Measurements from ENCODE around the gene SPAG8. TPM values are rescaled to one million over a fixed set of nuclear protein-coding genes. Genes with fewer than 3 reads are reported as not detected.

SPAG8 gene
- total RNA-seq, 2 experiments from 2014 or later, result 1.1 to 3.6 TPM

- POLR2A ChIA-PET, result interaction anchor here (0.9 to 1.0 kb wide), 5 partner anchors 8 to 106 kb away, joined by 3 to 5 read pairs (median 3); partner anchors contain the start of gene SPAG8
- no peaks in the 10 kb centered on the region for H3K9me3 ChIP-seq (ENCODE audit: low read length)
- H3K9me2 ChIP-seq (ENCODE audit: insufficient read depth, low read length), result no peaks in the 10 kb centered on the region
- CTCF ChIA-PET (ENCODE audit: unreplicated experiment), result interaction anchor here (0.6 kb wide), 1 partner anchor 48 kb away, joined by 3 read pairs; no protein-coding TSS in a partner anchor
- no peaks in the 10 kb centered on the region for H4K20me1 ChIP-seq (ENCODE audit: insufficient read depth, low read length)
- peak overlapping the region; percentile 2 for H3K4me3 ChIP-seq (ENCODE audit: low read depth, low read length, poor library complexity, severe bottlenecking)
- peak overlapping the region; percentile 15 for H3K27ac ChIP-seq (ENCODE audit: low read depth, low read length, poor library complexity, severe bottlenecking)
- BruUV-seq (replicated peaks), result no TSS peak
- intact Hi-C loops (cut with micrococcal nuclease; ENCODE audit: unreplicated experiment), result no loop called here
- H3K36me3 ChIP-seq (ENCODE audit: insufficient read depth, low read length), result no peaks in the 10 kb centered on the region
- no peak for TF ChIP-seq EZH2phosphoT487 (IDR thresholded peaks at IDR 0.05; ENCODE audit: borderline replicate concordance, low read depth, low read length)
- no peak for TF ChIP-seq CTCF (conservative IDR thresholded peaks at IDR 0.05; ENCODE audit: low read length)
- H3K4me1 ChIP-seq (ENCODE audit: insufficient read depth, low read length, poor library complexity, severe bottlenecking), result peaks cover 31% of the 10 kb centered on the region
- no peaks in the 10 kb centered on the region for H3K79me2 ChIP-seq (ENCODE audit: insufficient read depth, low read depth, low read length)
- H2AFZ ChIP-seq (ENCODE audit: low read length), result peak overlapping the region; percentile 51
- peak; percentile 30 for DNase-seq (ENCODE audit: low spot score)
- peak overlapping the region; percentile 43 for H3K4me2 ChIP-seq (ENCODE audit: low read length)
Measured at GRCh38 chr9:35834260-35835215, 22.5 kb upstream of the SPAG8 start.

DNA sequence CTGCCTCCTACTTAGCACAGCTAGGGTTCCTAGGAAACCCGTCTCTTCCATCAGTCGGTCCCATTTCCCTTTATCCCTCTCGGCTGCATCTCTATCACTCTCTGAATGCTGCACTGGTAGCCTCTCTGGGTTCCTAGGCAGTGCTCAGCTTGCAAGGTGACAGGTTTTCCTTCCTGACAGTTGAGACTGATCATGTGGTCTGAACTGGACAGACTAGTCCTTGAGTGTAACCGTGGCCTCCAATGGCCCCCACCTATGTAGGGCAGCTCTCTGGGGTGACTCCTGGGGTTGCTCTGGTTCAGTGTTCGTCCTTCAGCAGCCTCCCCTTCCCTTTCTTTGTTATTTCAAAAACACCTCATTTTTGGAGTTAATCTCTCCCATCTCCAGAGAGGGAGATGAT, 20.8 kb upstream of the SPAG8 start:
- H4K20me1 ChIP-seq (ENCODE audit: insufficient read depth, low read length), result no peaks in the 10 kb centered on the region
- no peaks in the 10 kb centered on the region for H3K9me2 ChIP-seq (ENCODE audit: insufficient read depth, low read length)
- H3K9me3 ChIP-seq (ENCODE audit: low read length), result no peaks in the 10 kb centered on the region
- H3K27ac ChIP-seq (ENCODE audit: low read depth, low read length, poor library complexity, severe bottlenecking), result no peak overlapping the region
- H2AFZ ChIP-seq (ENCODE audit: low read length), result no peak overlapping the region
- H3K4me2 ChIP-seq (ENCODE audit: low read length), result no peak overlapping the region
- H3K79me2 ChIP-seq (ENCODE audit: insufficient read depth, low read depth, low read length), result no peaks in the 10 kb centered on the region
- no peaks in the 10 kb centered on the region for H3K36me3 ChIP-seq (ENCODE audit: insufficient read depth, low read length)
- TF ChIP-seq EZH2phosphoT487 (IDR thresholded peaks at IDR 0.05; ENCODE audit: borderline replicate concordance, low read depth, low read length) (no peak), CTCF (conservative IDR thresholded peaks at IDR 0.05; ENCODE audit: low read length) (no peak)
- POLR2A ChIA-PET, result no interaction called here
- CTCF ChIA-PET (ENCODE audit: unreplicated experiment), result no interaction called here
- intact Hi-C loops (cut with micrococcal nuclease; ENCODE audit: unreplicated experiment), result no loop called here
- no TSS peak for BruUV-seq (replicated peaks)
- peaks cover 38% of the 10 kb centered on the region for H3K4me1 ChIP-seq (ENCODE audit: insufficient read depth, low read length, poor library complexity, severe bottlenecking)
- H3K4me3 ChIP-seq (ENCODE audit: low read depth, low read length, poor library complexity, severe bottlenecking), result no peak overlapping the region
- no peak for DNase-seq (ENCODE audit: low spot score)

DNA sequence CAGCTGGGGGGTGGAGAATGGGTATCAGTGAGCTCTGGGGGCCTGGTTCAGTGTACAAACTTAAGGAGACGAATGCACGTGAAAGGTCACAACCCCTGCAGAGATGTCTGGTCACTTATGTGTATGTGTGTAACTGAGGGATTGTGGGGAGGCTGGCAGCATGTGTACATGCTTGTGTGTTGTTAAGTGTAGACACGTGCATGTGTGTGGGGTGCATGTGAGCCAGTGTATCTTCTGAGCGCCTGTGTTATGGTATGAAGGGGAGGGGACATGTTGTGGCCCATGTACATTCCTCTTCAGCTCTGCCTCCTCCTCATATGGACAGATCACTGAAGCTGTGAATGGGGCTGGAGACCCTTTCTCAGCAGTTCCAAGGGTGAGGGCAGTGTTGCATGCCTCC, 19.0 kb upstream of the SPAG8 start:
- H3K9me2 ChIP-seq (ENCODE audit: insufficient read depth, low read length), result no peaks in the 10 kb centered on the region
- TF ChIP-seq CTCF (conservative IDR thresholded peaks at IDR 0.05; ENCODE audit: low read length), result no peak
- TF ChIP-seq EZH2phosphoT487 (IDR thresholded peaks at IDR 0.05; ENCODE audit: borderline replicate concordance, low read depth, low read length), result no peak

More for the DNA sequence above, 19.0 kb upstream of the SPAG8 start:
- Histone ChIP-seq H3K4me3 (ENCODE audit: low read depth, low read length, poor library complexity, severe bottlenecking) (no peak overlapping the region), H3K27ac (ENCODE audit: low read depth, low read length, poor library complexity, severe bottlenecking) (no peak overlapping the region), H3K9me3 (ENCODE audit: low read length) (no peaks in the 10 kb centered on the region), H3K79me2 (ENCODE audit: insufficient read depth, low read depth, low read length) (no peaks in the 10 kb centered on the region), H3K4me1 (ENCODE audit: insufficient read depth, low read length, poor library complexity, severe bottlenecking) (peaks cover 43% of the 10 kb centered on the region), H3K4me2 (ENCODE audit: low read length) (no peak overlapping the region), H2AFZ (ENCODE audit: low read length) (no peak overlapping the region), H3K36me3 (ENCODE audit: insufficient read depth, low read length) (no peaks in the 10 kb centered on the region), H4K20me1 (ENCODE audit: insufficient read depth, low read length) (no peaks in the 10 kb centered on the region)
- intact Hi-C loops (cut with micrococcal nuclease; ENCODE audit: unreplicated experiment), result no loop called here
- no TSS peak for BruUV-seq (replicated peaks)
- ChIA-PET POLR2A (interaction anchor here (0.8 kb wide), 1 partner anchor 14 kb away, joined by 3 read pairs; no protein-coding TSS in a partner anchor), CTCF (ENCODE audit: unreplicated experiment) (interaction anchor here (0.7 kb wide), 1 partner anchor 41 kb away, joined by 3 read pairs; no protein-coding TSS in a partner anchor)
- DNase-seq (ENCODE audit: low spot score), result no peak
